ENCODE measurements around the gene KRT10.

The KRT10 gene

DNA sequence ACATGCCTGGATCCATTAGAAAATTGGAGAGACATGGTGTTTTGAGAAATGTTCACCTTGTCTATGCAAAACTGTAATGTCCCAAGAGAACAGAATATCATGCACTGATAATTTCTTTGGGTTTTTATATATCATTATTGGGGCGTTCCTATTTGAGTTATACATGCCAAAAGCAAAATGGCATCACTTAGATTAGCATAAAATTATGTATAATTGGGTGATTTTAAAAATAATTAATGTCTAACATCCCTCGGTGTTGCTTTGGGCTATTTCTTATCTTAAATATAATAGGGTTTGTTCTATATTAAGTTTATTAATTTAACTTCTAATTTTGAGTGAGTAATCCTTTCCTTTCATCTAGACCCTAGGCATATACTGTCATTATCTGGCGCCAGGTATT, 22.6 kb downstream of the KRT10 start, which contains the start of gene KRT28 (continued):
- no peak for TF ChIP-seq ZNF19 (tag by site-specific recombination; IDR thresholded peaks at IDR 0.05; ENCODE audit: low read depth)
- TF ChIP-seq ZNF48 (tag by site-specific recombination; IDR thresholded peaks at IDR 0.05) = no peak

DNA sequence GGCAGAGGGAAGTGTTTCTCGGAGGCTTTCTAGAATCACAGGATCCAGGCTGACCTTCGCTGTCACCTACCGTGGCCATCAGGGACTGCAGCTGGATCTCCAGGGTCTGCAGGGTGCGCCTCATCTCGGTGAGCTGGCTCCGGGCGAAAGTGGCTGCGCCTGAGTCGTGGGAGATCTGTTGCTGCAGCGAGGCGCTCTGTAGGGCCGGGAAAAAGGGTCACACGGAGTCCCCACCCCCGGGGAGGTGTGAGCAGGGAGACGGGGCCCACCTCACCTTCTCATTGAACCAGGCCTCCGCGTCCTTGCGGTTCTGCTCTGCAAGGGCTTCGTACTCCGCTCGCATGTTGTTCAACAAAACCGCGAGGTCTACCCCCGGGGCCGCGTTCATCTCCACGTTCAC, 25.6 kb downstream of the KRT10 start:
- no peak for TF ChIP-seq ZNF623 (tag by site-specific recombination; IDR thresholded peaks at IDR 0.05)
- TF ChIP-seq ZNF549 (tag by site-specific recombination; IDR thresholded peaks at IDR 0.05) = no peak
- TF ChIP-seq, protein P1, sequence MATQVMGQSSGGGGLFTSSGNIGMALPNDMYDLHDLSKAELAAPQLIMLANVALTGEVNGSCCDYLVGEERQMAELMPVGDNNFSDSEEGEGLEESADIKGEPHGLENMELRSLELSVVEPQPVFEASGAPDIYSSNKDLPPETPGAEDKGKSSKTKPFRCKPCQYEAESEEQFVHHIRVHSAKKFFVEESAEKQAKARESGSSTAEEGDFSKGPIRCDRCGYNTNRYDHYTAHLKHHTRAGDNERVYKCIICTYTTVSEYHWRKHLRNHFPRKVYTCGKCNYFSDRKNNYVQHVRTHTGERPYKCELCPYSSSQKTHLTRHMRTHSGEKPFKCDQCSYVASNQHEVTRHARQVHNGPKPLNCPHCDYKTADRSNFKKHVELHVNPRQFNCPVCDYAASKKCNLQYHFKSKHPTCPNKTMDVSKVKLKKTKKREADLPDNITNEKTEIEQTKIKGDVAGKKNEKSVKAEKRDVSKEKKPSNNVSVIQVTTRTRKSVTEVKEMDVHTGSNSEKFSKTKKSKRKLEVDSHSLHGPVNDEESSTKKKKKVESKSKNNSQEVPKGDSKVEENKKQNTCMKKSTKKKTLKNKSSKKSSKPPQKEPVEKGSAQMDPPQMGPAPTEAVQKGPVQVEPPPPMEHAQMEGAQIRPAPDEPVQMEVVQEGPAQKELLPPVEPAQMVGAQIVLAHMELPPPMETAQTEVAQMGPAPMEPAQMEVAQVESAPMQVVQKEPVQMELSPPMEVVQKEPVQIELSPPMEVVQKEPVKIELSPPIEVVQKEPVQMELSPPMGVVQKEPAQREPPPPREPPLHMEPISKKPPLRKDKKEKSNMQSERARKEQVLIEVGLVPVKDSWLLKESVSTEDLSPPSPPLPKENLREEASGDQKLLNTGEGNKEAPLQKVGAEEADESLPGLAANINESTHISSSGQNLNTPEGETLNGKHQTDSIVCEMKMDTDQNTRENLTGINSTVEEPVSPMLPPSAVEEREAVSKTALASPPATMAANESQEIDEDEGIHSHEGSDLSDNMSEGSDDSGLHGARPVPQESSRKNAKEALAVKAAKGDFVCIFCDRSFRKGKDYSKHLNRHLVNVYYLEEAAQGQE (tag by site-specific recombination; IDR thresholded peaks at IDR 0.05) = no peak
- TF ChIP-seq ZNF10 (tag by site-specific recombination; IDR thresholded peaks at IDR 0.05) = no peak
- no peak for TF ChIP-seq ZNF610 (tag by site-specific recombination; IDR thresholded peaks at IDR 0.05; ENCODE audit: borderline replicate concordance)
- TF ChIP-seq, protein P2, sequence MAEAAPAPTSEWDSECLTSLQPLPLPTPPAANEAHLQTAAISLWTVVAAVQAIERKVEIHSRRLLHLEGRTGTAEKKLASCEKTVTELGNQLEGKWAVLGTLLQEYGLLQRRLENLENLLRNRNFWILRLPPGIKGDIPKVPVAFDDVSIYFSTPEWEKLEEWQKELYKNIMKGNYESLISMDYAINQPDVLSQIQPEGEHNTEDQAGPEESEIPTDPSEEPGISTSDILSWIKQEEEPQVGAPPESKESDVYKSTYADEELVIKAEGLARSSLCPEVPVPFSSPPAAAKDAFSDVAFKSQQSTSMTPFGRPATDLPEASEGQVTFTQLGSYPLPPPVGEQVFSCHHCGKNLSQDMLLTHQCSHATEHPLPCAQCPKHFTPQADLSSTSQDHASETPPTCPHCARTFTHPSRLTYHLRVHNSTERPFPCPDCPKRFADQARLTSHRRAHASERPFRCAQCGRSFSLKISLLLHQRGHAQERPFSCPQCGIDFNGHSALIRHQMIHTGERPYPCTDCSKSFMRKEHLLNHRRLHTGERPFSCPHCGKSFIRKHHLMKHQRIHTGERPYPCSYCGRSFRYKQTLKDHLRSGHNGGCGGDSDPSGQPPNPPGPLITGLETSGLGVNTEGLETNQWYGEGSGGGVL (tag by site-specific recombination; IDR thresholded peaks at IDR 0.05) = no peak
- TF ChIP-seq, protein P3, sequence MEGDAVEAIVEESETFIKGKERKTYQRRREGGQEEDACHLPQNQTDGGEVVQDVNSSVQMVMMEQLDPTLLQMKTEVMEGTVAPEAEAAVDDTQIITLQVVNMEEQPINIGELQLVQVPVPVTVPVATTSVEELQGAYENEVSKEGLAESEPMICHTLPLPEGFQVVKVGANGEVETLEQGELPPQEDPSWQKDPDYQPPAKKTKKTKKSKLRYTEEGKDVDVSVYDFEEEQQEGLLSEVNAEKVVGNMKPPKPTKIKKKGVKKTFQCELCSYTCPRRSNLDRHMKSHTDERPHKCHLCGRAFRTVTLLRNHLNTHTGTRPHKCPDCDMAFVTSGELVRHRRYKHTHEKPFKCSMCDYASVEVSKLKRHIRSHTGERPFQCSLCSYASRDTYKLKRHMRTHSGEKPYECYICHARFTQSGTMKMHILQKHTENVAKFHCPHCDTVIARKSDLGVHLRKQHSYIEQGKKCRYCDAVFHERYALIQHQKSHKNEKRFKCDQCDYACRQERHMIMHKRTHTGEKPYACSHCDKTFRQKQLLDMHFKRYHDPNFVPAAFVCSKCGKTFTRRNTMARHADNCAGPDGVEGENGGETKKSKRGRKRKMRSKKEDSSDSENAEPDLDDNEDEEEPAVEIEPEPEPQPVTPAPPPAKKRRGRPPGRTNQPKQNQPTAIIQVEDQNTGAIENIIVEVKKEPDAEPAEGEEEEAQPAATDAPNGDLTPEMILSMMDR (tag by site-specific recombination; IDR thresholded peaks at IDR 0.05) = no peak
- TF ChIP-seq ZNF184 (tag by site-specific recombination; IDR thresholded peaks at IDR 0.05) = no peak
- no peak for TF ChIP-seq ZBTB8A (tag by site-specific recombination; IDR thresholded peaks at IDR 0.05)
- TF ChIP-seq, protein P4, sequence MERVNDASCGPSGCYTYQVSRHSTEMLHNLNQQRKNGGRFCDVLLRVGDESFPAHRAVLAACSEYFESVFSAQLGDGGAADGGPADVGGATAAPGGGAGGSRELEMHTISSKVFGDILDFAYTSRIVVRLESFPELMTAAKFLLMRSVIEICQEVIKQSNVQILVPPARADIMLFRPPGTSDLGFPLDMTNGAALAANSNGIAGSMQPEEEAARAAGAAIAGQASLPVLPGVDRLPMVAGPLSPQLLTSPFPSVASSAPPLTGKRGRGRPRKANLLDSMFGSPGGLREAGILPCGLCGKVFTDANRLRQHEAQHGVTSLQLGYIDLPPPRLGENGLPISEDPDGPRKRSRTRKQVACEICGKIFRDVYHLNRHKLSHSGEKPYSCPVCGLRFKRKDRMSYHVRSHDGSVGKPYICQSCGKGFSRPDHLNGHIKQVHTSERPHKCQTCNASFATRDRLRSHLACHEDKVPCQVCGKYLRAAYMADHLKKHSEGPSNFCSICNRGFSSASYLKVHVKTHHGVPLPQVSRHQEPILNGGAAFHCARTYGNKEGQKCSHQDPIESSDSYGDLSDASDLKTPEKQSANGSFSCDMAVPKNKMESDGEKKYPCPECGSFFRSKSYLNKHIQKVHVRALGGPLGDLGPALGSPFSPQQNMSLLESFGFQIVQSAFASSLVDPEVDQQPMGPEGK (tag by site-specific recombination; IDR thresholded peaks at IDR 0.05) = no peak
- TF ChIP-seq ZNF324 (tag by site-specific recombination; IDR thresholded peaks at IDR 0.05) = no peak
- no peak for TF ChIP-seq ZNF701 (tag by site-specific recombination; IDR thresholded peaks at IDR 0.05)
- TF ChIP-seq ZNF843 (tag by site-specific recombination; IDR thresholded peaks at IDR 0.05) = no peak
- no peak for TF ChIP-seq ZNF354C (tag by site-specific recombination; IDR thresholded peaks at IDR 0.05; ENCODE audit: borderline replicate concordance, low read depth)
- no peak for TF ChIP-seq ZNF221 (tag by site-specific recombination; IDR thresholded peaks at IDR 0.05; ENCODE audit: borderline replicate concordance)
- TF ChIP-seq ZNF37A (tag by site-specific recombination; IDR thresholded peaks at IDR 0.05) = no peak
- H3K4me3 ChIP-seq (ENCODE audit: low read depth, low read length) = no peak overlapping the region
- H3K27ac ChIP-seq (ENCODE audit: extremely low read depth, low read depth, low read length) = no peak overlapping the region
- H3K36me3 ChIP-seq (ENCODE audit: control insufficient read depth in 2 of 2, insufficient read depth in 1 of 2, low read length in 2 of 2) = no peaks in the 10 kb centered on the region
- H3K4me1 ChIP-seq (ENCODE audit: control insufficient read depth, insufficient read depth, low read length) = no peaks in the 10 kb centered on the region
- H3K9me3 ChIP-seq (ENCODE audit: control insufficient read depth, insufficient read depth, low read depth, low read length) = no peaks in the 10 kb centered on the region
- ChIA-PET POLR2A (no interaction called here), CTCF (interaction anchor here (0.5 to 1.0 kb wide), 2 partner anchors 104 to 181 kb away, joined by 3 to 5 read pairs; no protein-coding TSS in a partner anchor)

Data from HEK293 (cell line).